Measurements from ENCODE around the gene DYNLL1.
"Not testable (repeated sequence)": the region's sequence is repeated elsewhere in the genome, so short reads cannot be mapped to it uniquely, and the experiment has no call there.

DYNLL1 gene

DNA sequence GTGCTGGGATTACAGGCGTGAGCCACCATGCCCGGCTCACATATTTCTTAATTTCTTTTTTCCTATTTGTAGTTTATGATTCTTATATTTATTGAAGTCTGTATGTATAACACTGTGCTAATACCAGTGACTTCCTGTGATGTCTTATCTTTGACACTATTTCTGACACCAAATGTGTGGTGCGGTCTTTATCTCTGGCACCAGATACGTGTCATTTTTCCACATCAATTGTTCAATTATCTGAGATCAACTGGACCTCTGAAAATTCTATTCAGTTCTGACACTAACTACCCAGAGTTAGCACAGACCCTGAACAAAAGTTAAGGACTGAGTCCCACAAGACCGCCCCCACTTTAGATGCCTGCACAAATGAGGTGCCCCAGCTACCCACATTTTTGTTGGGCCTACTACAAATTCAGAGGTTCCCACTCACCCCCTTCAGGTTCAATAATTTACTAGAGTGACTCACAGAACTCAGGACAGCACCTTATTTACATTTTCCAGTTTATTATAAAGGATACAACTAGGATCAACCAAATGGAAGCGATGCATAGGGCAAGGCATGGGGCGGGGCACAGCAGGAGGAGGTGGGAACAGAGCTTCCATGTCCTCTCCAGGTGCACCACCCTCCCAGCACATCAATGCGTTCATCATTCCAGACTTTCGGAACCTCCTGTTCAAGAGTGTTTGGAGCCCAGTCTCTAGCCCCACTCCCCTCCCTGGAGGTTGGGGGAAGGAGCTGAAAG is 14.7 kb upstream of the DYNLL1 start:
- Mint-ChIP-seq H3K27me3 (ENCODE audit: low read depth) (no peaks in the 10 kb centered on the region), H3K4me1 (peaks cover 18% of the 10 kb centered on the region), H3K4me3 (no peak overlapping the region), H3K27ac (no peak overlapping the region), H3K36me3 (ENCODE audit: low read depth) (peaks cover 8% of the 10 kb centered on the region), H3K9me3 (no peaks in the 10 kb centered on the region)
- TF ChIP-seq CTCF (IDR thresholded peaks at IDR 0.05; ENCODE audit: unreplicated experiment in 3 of 3), result no peak

- TF ChIP-seq CTCF (IDR thresholded peaks at IDR 0.05; ENCODE audit: unreplicated experiment in 3 of 3), result no peak
- peaks cover 15% of the 10 kb centered on the region for H3K36me3 Mint-ChIP-seq (ENCODE audit: low read depth)
Measured at GRCh38 chr12:120483621-120484020, 12.3 kb upstream of the DYNLL1 start.

DNA sequence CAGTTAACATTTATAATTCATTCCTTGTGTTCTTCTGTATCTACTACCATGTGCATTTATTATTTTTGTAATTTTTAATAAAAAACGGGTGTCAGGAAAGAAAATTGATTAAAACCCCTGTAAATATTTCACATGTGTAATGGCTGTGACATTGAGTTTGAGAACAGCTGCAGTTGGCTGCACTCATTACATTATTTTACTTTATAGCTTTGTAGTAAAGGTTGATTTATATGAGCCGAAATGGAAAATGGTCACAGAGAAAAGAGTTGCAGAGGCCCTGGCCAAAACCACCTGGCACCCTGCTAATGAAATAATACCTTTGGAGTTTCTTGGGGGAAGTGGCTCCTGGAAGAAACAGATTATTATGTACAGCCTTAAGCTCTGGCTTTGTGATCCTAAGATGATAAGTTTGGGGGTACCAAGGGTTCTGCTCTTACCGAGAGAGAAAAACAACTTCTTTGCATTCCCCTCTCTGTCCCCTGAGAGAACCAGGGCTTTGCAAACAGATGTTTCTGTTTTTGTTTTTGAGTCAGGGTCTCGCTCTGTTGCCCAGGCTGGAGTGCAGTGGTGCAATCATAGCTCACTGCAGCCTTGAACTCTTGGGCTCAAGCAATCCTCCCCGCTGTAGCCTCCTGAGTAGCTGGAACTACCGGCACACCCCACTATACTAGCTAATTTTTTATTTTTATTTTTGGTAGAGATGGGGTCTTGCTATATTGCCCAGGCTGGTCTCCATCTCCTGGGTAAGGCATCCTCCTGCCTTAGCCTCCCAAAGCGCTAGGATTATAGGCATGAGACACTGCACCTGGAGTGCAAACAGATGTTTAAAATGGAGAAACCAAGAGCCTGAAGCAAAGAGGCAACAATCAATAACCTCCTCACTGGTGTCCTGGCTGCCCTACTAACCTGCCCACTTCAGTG is 9.7 kb upstream of the DYNLL1 start:
- peak overlapping the region in 2 of 3 experiments; percentile 25 to 28 for H3K27ac Mint-ChIP-seq
- no peak overlapping the region for H3K4me3 Mint-ChIP-seq
- H3K9me3 Mint-ChIP-seq, result no peaks in the 10 kb centered on the region
- H3K27me3 Mint-ChIP-seq (ENCODE audit: low read depth), result no peaks in the 10 kb centered on the region
- TF ChIP-seq CTCF (IDR thresholded peaks at IDR 0.05; ENCODE audit: unreplicated experiment in 3 of 3), result no peak
- peaks cover 33% of the 10 kb centered on the region for H3K36me3 Mint-ChIP-seq (ENCODE audit: low read depth)
- peaks cover 44% of the 10 kb centered on the region for H3K4me1 Mint-ChIP-seq

More at GRCh38 chr12:120483621-120484020, 12.3 kb upstream of the DYNLL1 start:
- Mint-ChIP-seq H3K27ac (peak overlapping the region in 2 of 3 experiments; percentile 6 to 8), H3K4me1 (peaks cover 25% of the 10 kb centered on the region), H3K4me3 (no peak overlapping the region), H3K27me3 (ENCODE audit: low read depth) (no peaks in the 10 kb centered on the region), H3K9me3 (no peaks in the 10 kb centered on the region)

DNA sequence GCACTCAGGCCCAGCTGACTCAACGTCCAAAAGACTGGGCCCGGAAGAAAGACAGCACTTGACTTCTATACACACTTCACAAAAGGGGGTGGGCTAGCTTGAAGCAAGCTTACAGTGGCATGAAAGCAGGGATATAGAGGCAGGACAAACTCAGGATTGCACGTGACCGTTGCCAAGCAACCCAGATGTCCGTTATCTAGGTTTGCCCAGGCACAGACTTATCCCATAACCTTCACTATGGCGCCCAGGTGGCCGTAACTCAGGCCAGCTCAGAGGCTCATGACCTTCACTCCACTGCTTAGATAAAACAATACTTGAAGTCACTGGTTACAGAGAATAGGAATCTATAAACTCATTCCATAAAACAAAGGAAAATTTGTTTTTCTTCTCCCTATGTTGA is 8.4 kb upstream of the DYNLL1 start:
- not testable (repeated sequence) for H3K4me3 Mint-ChIP-seq; H3K9me3 Mint-ChIP-seq; H3K27me3 Mint-ChIP-seq (ENCODE audit: low read depth)
- Mint-ChIP-seq H3K36me3 (ENCODE audit: low read depth) (peaks cover 32% of the 10 kb centered on the region), H3K27ac (peak overlapping the region; percentile 59 to 95 (median 90)), H3K4me1 (peaks cover 47% of the 10 kb centered on the region)

GRCh38 chr12:120488057-120488640 is 7.8 kb upstream of the DYNLL1 start:
- peak overlapping the region; percentile 59 to 95 (median 90) for H3K27ac Mint-ChIP-seq
- no peaks in the 10 kb centered on the region for H3K9me3 Mint-ChIP-seq
- H3K4me1 Mint-ChIP-seq, result peaks cover 47% of the 10 kb centered on the region

More at GRCh38 chr12:120488057-120488640, 7.8 kb upstream of the DYNLL1 start:
- Mint-ChIP-seq H3K4me3 (peak overlapping the region in 1 of 3 experiments; percentile 10), H3K36me3 (ENCODE audit: low read depth) (peaks cover 32% of the 10 kb centered on the region), H3K27me3 (ENCODE audit: low read depth) (no peaks in the 10 kb centered on the region)
- no peak for TF ChIP-seq CTCF (IDR thresholded peaks at IDR 0.05; ENCODE audit: unreplicated experiment in 3 of 3)
